Gastroesophageal sphincter (tissue), 3 donors: Measurements from ENCODE around the gene CENPX.

Source experiments
- POLR2A ChIP-seq, 2 donors: fragments of 450-650 bp; IDR thresholded peaks; one replicate each; pipeline ENCODE4 v1.6.1; 2017; ENCODE audit warnings: antibody characterized with exemption in 2 of 2, mild to moderate bottlenecking in 2 of 2, moderate library complexity in 1 of 2
- POLR2AphosphoS5 ChIP-seq: sonication (generic); formaldehyde crosslinking; IDR thresholded peaks from one replicate; pipeline ENCODE4 v1.6.1; 2017; ENCODE audit warnings: antibody characterized with exemption
- TF ChIP-seq, protein P1 (sequence below), 4 experiments: fragments of 200-600 bp in 2 of 4; fragments of 450-650 bp in 2 of 4; sonication (generic) in 1 of 4; IDR thresholded peaks; one replicate each; pipeline ENCODE4 v1.5.1; 2017 to 2019; ENCODE audit warnings: antibody characterized with exemption in 4 of 4, mild to moderate bottlenecking in 2 of 4, moderate library complexity in 2 of 4

- TF ChIP-seq, protein P1, sequence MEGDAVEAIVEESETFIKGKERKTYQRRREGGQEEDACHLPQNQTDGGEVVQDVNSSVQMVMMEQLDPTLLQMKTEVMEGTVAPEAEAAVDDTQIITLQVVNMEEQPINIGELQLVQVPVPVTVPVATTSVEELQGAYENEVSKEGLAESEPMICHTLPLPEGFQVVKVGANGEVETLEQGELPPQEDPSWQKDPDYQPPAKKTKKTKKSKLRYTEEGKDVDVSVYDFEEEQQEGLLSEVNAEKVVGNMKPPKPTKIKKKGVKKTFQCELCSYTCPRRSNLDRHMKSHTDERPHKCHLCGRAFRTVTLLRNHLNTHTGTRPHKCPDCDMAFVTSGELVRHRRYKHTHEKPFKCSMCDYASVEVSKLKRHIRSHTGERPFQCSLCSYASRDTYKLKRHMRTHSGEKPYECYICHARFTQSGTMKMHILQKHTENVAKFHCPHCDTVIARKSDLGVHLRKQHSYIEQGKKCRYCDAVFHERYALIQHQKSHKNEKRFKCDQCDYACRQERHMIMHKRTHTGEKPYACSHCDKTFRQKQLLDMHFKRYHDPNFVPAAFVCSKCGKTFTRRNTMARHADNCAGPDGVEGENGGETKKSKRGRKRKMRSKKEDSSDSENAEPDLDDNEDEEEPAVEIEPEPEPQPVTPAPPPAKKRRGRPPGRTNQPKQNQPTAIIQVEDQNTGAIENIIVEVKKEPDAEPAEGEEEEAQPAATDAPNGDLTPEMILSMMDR (IDR thresholded peaks at IDR 0.05) = no peak
- TF ChIP-seq POLR2A (IDR thresholded peaks at IDR 0.05) (no peak), POLR2AphosphoS5 (no peak)
Observed at GRCh38 chr17:82001571-82002056, 21.1 kb downstream of the CENPX start.
